Left ventricle myocardium inferior (tissue), 1 donor: ENCODE measurements around the gene CTSO. TPM values are rescaled to one million over a fixed set of nuclear protein-coding genes. Genes with fewer than 3 reads are reported as not detected.

ENCODE experiments used
- DNase-seq: peaks from one replicate; pipeline ENCODE4 v3.0.0-alpha.2; 2020
- H3K27ac ChIP-seq: fragments of 200-600 bp; replicated peaks from 2 replicates; pipeline ENCODE4 v1.8.0; 2021
- H3K27me3 ChIP-seq: fragments of 200-600 bp; 2 replicates; pipeline ENCODE4 v1.8.0; 2021; ENCODE audit warnings: low read depth
- H3K36me3 ChIP-seq: fragments of 200-600 bp; 2 replicates; pipeline ENCODE4 v1.8.0; 2021
- H3K4me1 ChIP-seq: fragments of 200-600 bp; 2 replicates; pipeline ENCODE4 v1.8.0; 2021
- H3K4me3 ChIP-seq: fragments of 200-600 bp; 2 replicates; pipeline ENCODE4 v1.8.0; 2021; ENCODE audit warnings: mild to moderate bottlenecking, moderate library complexity
- H3K9me3 ChIP-seq: fragments of 200-600 bp; replicated peaks from 2 replicates; pipeline ENCODE4 v1.8.0; 2021
- intact Hi-C: fragments of 100-400 bp; cut with micrococcal nuclease; formaldehyde crosslinking; loops from one replicate; pipeline ENCODE4 v1.11.0; 2022
- total RNA-seq: library from RNA; stranded (reverse); fragmentation: NEBNext Ultra II Directional; extraction: Animal tissue kit (Norgen Biotek cat#: 25700); gene quantifications from one replicate; pipeline ENCODE4 v1.2.1, GENCODE V29; 2021
- TF ChIP-seq, protein P1 (sequence below): fragments of 200-600 bp; IDR thresholded peaks from 2 replicates; pipeline ENCODE4 v1.8.0; 2021; ENCODE audit warnings: antibody characterized with exemption, mild to moderate bottlenecking, borderline replicate concordance
- donor health status: DM: no; HTN: yes; CAD: no; lungs with severe emphysema.

CTSO gene
- total RNA-seq, 1 donor from 2014 or later = 5.8 TPM

DNA sequence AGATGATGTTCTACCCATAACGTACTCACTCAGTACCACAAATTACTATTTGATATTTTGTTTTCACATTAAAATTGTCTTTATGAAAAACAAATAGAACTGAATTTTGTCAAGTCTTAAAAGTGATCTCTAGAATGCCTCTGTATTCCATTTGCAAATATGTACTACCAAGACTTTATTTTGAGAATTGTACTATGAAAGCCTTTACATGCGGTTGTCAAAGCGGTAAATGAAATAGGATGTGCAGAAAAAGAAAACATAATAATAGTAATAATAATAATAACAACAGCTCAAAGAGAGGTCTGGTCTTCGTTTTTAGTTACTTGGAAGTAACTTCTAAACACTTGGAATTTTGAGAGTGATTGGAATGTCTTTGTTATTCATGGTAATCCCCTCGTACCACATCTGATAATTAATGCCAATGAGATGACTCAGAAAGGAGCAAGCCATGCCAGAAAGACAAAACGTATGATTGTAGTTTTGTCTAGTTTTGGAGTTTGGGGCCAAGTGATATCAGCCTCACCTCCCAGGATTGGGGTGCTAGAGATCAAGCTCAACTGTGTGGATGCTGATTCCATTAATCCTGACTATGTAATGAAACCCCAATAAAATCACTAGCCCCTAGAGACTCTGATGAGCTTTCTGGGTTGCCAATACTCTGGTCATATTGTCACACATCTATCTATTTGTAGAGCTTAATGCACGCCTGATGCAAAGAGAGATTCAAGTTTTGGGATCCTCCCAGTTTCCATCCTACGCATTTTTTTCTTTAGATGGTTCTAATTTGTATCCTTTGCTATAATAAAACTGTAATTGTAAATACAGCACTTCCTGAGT lies 20.2 kb upstream of the CTSO start:
- H3K4me3 ChIP-seq = no peak overlapping the region
- H3K27ac ChIP-seq = no peak overlapping the region
- intact Hi-C loops = no loop called here
- H3K27me3 ChIP-seq = peaks cover 11% of the 10 kb centered on the region
- H3K36me3 ChIP-seq = no peaks in the 10 kb centered on the region
- peaks cover 6% of the 10 kb centered on the region for H3K9me3 ChIP-seq
- no peaks in the 10 kb centered on the region for H3K4me1 ChIP-seq
- DNase-seq = no peak
- TF ChIP-seq, protein P1, sequence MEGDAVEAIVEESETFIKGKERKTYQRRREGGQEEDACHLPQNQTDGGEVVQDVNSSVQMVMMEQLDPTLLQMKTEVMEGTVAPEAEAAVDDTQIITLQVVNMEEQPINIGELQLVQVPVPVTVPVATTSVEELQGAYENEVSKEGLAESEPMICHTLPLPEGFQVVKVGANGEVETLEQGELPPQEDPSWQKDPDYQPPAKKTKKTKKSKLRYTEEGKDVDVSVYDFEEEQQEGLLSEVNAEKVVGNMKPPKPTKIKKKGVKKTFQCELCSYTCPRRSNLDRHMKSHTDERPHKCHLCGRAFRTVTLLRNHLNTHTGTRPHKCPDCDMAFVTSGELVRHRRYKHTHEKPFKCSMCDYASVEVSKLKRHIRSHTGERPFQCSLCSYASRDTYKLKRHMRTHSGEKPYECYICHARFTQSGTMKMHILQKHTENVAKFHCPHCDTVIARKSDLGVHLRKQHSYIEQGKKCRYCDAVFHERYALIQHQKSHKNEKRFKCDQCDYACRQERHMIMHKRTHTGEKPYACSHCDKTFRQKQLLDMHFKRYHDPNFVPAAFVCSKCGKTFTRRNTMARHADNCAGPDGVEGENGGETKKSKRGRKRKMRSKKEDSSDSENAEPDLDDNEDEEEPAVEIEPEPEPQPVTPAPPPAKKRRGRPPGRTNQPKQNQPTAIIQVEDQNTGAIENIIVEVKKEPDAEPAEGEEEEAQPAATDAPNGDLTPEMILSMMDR = no peak

DNA sequence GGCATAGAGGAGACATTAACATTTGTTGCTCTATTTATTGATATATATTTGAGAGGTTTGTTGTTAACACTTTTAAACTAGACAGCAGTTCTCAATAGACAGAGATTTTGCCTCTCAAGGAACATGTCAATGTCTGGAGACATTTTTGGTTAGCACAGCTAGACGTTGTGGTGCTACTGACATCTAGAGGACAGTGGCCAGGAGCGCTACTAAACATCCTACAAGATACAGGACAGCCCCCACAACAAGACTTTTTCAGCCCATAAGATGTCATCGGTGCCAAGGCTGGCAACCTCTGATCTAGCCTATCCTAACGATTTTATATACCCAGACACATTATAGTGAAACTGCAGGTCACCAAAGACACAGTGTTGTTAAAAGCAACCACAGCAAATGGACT lies 18.4 kb upstream of the CTSO start:
- Histone ChIP-seq H3K27ac (no peak overlapping the region), H3K4me3 (no peak overlapping the region), H3K36me3 (no peaks in the 10 kb centered on the region), H3K4me1 (no peaks in the 10 kb centered on the region), H3K9me3 (no peaks in the 10 kb centered on the region), H3K27me3 (peaks cover 11% of the 10 kb centered on the region)
- intact Hi-C loops = no loop called here
- no peak for DNase-seq
- TF ChIP-seq, protein P1 = peak; percentile 41

DNA sequence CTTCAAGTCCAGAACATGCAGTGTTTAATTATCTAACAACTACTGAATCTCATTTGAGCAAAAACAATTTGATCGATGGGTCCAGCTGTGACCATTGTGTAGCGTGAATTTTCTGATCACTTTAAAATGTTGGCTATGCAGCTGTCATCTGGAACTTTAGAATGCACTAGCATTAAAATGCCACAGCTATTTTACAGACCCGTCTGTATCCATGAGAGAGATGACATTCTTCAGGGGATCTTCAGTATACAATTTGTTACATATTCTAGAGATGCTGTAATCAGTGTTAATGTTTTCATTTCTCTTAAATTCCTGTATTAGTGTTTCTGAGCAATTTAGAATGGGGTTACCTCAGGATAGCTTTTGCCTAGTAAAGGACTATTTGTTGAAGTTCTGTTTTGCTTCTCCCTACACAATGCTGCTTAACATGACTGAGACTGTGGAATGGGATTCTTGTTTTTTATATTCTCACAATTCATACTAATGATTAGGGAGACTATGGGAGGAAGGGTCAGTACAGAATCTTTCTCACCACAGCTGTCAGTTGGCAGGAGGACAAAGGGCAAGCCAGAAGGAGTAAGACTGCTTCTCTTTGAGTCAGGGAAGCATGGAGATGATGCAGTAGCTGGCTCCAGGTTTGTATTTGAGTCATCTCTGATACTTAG lies 13.2 kb upstream of the CTSO start:
- Histone ChIP-seq H3K36me3 (no peaks in the 10 kb centered on the region), H3K4me3 (no peak overlapping the region), H3K9me3 (no peaks in the 10 kb centered on the region), H3K27ac (no peak overlapping the region), H3K4me1 (no peaks in the 10 kb centered on the region), H3K27me3 (peaks cover 6% of the 10 kb centered on the region)
- intact Hi-C loops = no loop called here
- TF ChIP-seq, protein P1 = no peak
- no peak for DNase-seq

DNA sequence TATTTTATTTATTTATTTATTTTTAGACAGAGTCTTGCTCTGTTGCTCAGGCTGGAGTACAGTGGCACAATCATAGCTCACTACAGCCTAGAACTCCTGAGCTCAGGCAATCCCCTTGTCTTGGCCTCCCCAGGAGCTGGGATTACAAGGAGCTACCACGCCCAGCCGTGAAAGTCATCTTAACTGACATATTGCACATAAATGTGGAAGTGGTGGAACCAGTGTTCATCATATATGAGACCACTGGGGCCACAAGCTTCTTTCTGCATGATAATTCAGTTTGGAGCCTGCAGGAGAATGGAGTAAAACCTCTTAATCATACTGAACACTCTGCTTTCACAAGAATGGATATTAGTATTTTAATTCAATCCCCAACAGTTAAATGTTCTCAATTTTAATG lies 12.5 kb upstream of the CTSO start:
- no peaks in the 10 kb centered on the region for H3K9me3 ChIP-seq
- H3K4me3 ChIP-seq = no peak overlapping the region
- H3K36me3 ChIP-seq = no peaks in the 10 kb centered on the region
- DNase-seq = no peak
- no peaks in the 10 kb centered on the region for H3K27me3 ChIP-seq
- TF ChIP-seq, protein P1 = no peak
- no peaks in the 10 kb centered on the region for H3K4me1 ChIP-seq
- intact Hi-C loops = no loop called here
- no peak overlapping the region for H3K27ac ChIP-seq

DNA sequence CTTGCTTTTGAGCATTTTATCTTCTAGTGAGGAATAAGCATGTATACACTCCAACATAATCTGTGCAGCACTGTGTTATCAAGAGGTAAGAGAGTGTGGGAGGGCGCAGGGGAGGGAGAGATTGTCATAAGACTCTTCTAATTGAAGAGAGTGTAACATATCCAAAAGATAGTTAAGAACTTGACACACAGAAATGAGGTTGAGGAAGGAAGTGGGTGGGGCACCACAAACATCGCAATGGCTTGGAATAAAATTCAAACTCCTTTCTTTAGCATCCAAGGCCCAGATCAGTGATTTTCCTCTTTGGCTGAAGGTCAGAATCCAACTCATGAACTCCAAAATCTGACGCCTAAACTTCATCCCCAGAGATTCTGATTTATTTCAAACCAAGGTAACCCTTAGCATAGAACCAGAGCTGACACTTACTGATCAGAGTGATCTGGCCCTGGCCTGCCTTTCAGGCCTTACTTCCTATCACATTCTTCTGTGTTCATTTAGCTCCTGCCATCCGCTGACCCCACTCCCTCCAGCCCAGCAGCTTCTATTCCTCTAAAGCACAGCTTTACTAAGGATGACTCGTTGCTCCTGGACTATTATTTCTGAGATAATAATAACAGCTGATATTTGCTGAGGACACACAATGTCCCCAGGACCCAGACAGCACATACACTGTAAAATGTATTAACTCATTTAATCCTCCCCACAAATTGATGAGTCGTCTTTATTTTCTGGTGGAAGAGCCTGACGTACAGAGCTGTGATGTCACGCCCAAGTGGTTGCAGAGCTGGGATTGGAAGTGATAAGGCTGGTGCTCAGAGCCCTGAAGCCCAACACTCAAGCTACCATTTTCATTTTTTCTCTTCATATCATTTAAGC lies 10.6 kb upstream of the CTSO start:
- intact Hi-C loops = no loop called here
- peak overlapping the region; percentile 34 for H3K27ac ChIP-seq
- TF ChIP-seq, protein P1 = no peak

More for the DNA sequence above, 10.6 kb upstream of the CTSO start:
- DNase-seq = no peak
- H3K27me3 ChIP-seq = peaks cover 4% of the 10 kb centered on the region
- no peak overlapping the region for H3K4me3 ChIP-seq
- no peaks in the 10 kb centered on the region for H3K4me1 ChIP-seq
- no peaks in the 10 kb centered on the region for H3K9me3 ChIP-seq
- H3K36me3 ChIP-seq = no peaks in the 10 kb centered on the region
